GM19023 (cell line): Measurements from ENCODE around the gene ICAM4.

ENCODE experiments used
- ATAC-seq: cut with Tn5 transposase; IDR thresholded peaks from one replicate; pipeline ENCODE4 v1.9.1; 2021; ENCODE audit warnings: mild to moderate bottlenecking, moderate library complexity; ENCODE audit not compliant: unreplicated experiment

Gene ICAM4

DNA sequence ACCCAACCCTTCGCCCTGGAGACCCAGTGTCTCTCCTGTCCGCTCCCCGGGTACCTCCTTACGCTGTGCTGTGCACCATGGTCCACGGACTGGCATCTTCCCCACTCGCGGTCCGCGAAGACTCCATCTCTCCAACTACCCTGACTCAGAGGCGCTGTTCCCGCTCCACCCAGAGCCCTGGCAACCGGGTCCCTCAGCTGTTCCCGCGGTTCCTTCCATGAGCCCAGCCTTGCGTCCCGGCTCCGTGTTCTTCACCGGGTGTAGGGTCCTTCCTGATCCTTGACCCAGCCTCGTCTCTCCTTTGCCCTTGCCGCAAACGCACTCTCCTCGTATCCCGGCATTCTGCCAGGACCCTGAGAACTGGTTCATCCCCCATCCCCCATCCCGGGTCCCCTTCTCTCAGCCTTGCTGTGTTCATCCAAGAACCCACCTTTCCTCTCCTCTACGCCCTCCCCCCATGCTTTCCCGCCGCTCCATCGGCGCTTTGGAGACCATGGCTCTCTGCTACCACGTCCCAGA is 3.7 kb downstream of the ICAM4 start:
- ATAC-seq: no peak

DNA sequence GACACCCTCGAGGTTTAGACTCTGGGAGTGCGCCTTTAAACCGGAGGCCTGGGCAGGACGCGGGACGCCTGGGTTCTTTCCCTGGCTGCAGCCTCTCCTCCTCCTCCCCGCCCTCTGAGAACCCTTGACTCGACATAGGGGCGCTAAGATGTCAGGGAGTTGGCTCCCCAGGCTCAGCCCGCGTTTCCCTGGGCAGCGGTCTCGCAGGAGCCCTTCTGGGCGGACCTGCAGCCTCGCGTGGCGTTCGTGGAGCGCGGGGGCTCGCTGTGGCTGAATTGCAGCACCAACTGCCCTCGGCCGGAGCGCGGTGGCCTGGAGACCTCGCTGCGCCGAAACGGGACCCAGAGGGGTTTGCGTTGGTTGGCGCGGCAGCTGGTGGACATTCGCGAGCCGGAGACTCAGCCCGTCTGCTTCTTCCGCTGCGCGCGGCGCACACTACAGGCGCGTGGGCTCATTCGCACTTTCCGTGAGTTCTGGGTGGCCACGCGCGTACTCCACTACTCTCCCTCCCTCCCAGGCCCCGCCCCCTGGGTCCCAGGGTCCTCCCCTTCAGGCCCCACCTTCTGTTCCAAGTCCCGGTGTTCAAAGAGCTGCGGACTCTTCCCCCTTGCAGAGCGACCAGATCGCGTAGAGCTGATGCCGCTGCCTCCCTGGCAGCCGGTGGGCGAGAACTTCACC is 4.3 kb downstream of the ICAM4 start:
- no peak for ATAC-seq

DNA sequence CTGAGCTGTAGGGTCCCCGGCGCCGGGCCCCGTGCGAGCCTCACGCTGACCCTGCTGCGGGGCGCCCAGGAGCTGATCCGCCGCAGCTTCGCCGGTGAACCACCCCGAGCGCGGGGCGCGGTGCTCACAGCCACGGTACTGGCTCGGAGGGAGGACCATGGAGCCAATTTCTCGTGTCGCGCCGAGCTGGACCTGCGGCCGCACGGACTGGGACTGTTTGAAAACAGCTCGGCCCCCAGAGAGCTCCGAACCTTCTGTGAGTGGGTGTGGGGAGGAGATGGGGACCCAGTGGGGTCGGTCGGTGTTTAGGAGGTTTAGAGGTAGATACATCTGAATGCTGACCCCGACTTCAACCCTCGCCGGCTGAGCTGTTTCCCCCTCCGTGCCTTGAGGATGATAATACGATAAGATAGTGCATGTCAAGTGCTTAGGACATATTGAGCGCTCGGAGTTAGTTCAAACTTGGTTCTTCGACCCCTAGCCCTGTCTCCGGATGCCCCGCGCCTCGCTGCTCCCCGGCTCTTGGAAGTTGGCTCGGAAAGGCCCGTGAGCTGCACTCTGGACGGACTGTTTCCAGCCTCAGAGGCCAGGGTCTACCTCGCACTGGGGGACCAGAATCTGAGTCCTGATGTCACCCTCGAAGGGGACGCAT is 4.9 kb downstream of the ICAM4 start:
- no peak for ATAC-seq

DNA sequence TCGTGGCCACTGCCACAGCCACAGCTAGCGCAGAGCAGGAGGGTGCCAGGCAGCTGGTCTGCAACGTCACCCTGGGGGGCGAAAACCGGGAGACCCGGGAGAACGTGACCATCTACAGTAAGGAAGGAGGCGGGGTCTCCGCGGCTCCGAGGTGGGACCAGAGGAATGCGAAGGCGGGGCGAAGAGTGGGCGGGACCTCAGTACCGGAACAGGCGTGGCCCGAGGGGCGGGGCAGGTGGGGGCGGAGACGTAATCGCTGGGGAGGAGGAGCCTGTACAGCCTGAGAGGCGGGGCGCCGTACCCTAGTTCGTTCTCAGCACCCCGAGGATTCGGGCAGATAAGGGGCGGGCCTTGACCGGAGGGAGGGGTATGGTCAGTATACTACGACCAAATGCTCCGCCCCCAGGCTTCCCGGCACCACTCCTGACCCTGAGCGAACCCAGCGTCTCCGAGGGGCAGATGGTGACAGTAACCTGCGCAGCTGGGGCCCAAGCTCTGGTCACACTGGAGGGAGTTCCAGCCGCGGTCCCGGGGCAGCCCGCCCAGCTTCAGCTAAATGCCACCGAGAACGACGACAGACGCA is 5.5 kb downstream of the ICAM4 start:
- ATAC-seq: no peak

DNA sequence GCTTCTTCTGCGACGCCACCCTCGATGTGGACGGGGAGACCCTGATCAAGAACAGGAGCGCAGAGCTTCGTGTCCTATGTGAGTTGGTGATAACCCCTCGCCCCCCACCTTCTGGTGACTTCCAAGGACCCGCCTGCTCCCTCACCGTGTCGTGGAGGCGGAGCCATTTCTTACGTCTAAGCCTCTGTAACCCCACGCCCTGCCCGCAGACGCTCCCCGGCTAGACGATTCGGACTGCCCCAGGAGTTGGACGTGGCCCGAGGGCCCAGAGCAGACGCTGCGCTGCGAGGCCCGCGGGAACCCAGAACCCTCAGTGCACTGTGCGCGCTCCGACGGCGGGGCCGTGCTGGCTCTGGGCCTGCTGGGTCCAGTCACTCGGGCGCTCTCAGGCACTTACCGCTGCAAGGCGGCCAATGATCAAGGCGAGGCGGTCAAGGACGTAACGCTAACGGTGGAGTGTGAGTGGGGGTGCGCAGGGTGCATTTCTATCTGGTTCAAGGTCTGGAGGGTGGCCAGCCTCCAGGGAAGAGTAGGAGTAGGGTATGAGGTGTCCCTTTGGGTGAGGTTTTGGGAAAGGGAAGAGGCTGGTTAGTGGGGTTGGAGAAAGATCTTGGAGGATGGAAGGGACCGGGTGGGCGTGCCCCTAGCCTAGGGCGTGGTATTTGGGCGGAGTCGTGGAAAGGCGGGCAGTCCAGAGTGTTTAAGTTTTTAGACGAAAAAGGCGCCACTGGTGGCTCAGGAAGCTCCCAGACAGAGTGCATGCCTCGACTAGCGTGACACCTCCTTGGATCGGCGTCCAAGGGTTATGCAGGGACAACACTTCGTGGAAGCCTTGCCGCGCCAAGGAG is 6.3 kb downstream of the ICAM4 start:
- no peak for ATAC-seq

DNA sequence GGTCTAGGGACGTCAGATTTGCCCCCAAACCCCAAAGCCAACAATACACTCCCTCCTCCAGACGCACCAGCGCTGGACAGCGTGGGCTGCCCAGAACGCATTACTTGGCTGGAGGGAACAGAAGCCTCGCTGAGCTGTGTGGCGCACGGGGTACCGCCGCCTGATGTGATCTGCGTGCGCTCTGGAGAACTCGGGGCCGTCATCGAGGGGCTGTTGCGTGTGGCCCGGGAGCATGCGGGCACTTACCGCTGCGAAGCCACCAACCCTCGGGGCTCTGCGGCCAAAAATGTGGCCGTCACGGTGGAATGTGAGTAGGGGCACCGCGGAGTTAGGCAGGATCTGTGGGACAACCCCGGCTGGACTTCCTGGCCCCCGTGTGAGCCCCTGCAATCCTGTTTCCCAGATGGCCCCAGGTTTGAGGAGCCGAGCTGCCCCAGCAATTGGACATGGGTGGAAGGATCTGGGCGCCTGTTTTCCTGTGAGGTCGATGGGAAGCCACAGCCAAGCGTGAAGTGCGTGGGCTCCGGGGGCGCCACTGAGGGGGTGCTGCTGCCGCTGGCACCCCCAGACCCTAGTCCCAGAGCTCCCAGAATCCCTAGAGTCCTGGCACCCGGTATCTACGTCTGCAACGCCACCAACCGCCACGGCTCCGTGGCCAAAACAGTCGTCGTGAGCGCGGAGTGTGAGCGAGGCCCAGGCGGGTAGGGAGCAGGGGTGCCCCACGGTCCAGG is 7.0 kb downstream of the ICAM4 start:
- ATAC-seq: no peak

DNA sequence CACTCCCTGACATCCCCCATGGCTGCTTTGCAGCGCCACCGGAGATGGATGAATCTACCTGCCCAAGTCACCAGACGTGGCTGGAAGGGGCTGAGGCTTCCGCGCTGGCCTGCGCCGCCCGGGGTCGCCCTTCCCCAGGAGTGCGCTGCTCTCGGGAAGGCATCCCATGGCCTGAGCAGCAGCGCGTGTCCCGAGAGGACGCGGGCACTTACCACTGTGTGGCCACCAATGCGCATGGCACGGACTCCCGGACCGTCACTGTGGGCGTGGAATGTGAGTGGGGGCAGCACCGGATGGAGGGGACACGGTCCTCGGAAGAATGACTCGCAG is 7.6 kb downstream of the ICAM4 start:
- no peak for ATAC-seq

DNA sequence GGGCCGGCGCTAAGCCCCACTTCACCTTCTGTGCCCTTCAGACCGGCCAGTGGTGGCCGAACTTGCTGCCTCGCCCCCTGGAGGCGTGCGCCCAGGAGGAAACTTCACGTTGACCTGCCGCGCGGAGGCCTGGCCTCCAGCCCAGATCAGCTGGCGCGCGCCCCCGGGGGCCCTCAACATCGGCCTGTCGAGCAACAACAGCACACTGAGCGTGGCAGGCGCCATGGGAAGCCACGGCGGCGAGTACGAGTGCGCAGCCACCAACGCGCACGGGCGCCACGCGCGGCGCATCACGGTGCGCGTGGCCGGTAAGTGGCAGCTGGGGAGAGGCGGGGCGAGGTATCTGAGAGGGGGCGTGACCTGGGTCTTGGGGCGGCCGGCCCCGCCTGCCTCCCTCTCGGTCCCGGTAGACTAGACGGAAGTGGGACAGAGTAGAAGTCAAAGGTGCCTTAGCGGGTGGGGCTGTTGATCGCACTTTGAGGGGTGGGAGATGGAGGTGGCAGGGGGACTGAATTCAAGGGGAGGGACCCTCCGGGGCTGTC is 8.6 kb downstream of the ICAM4 start:
- ATAC-seq: peak; percentile 46

DNA sequence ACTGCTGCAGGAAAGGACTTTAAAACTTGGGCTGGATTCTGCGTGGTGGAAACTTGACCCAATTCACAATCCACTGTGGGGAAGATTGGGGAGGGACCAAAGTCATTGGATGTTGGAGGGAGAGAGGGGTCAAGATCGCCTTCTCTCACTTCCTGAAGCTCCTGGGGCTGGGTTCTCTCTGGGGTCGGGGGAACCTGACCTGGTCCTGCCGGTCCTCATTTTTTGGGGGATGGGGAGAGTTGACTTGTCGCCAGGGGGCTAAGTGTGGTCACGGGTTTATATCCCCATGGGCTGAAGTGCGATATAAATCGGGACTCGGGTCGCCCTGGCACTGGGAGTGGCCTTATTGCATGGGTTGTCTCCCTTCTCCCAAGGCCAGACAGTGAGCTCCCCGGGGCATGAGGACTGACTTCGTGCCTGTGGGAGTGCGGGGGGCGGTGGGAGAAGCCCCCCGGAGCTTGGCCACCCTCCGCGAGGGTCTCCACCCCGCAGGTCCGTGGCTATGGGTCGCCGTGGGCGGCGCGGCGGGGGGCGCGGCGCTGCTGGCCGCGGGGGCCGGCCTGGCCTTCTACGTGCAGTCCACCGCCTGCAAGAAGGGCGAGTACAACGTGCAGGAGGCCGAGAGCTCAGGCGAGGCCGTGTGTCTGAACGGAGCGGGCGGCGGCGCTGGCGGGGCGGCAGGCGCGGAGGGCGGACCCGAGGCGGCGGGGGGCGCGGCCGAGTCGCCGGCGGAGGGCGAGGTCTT is 9.3 kb downstream of the ICAM4 start:
- no peak for ATAC-seq

DNA sequence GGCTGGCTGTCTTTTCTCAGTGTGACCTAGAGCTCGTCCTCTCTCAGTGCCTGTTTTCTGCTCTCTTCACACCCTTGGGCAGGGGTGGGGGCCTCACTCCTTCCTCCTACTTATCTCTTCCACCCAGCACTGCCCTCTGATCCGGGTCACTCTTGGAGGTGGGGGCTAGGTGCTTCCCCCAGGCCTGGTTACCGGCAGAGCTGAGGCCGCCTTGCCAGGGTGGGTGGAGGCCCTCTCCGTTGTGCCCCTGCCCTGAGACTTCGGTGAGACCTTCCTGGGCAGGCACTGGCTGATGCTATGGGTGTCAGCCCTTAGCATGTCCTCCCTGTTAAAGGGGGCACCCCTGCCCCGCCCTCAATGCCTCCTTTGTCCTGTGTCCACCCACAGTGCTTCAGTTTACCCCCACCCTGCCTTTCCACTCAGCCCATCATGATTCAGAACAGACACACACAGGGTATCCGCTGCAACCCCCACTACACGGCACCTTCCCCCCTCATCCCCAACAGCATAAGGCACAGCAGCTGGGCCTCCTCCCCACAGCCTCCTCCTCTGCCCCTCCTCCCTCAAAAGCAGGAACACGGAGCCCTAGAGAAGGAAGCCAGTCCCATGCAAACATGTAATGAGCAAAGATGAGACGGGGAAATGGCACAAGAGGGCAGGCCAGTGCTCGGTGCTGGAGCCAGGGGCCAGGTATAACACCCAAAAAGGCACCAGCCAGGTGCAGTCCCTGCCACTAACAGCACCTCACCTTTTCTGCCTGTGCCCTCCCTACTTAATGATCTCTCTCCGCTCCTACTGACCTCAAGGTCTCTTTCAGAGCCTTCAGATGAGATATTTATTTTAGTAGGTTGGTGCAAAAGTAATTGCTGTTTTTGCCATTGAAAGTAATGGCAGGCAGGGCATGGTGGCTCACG is 13.0 kb downstream of the ICAM4 start:
- ATAC-seq: no peak

DNA sequence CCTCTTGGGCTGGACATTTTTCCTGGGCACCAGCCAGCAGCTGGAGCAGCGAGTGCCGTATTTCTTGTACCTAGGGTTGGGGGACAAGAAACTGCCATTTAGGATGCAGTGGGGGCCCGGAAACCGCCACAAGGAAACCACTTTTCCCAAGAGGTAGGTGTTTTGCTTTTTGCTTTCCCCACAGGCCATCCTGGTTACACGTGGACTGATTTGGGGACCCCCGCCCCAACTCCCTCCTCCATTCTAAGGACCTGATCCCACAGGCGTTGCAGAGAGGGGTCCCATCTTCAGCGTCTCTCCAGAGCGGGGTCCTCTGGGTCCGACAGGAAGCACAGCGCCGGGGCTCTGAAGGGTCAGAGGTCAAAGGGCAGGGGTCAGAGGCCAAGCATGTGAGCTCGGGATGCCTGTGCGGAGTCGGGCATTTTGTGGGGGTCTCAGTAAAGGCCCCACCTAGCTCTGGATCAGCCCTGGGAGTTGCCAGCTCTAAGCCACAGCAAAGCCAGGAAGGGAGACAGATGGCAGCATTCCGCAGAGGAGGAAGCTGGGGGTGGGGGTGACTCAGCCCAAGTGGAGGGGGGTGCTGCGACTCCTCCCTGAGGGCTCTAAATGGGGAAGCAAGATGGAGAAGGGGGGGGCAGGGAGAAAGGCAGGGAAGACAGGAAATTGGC is 18.5 kb downstream of the ICAM4 start:
- ATAC-seq: no peak

DNA sequence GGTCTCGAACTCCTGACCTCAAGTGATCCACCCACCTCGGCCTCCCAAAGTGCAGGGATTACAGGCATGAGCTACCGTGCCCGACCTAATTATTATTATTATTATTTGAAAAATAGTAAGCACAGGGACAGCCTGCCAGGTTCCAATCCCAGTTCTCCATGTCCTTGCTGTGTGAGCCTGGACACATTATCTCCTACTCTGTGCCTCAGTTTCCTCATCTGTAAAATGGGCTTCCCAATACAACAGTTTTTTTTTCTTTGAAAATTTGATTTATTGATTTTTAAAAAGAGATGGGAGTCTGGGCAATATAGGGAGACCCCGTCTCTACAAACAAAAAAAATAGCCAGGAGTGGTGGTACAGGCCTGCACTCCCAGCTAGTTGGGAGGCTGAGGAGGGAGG is 19.6 kb downstream of the ICAM4 start:
- no peak for ATAC-seq

DNA sequence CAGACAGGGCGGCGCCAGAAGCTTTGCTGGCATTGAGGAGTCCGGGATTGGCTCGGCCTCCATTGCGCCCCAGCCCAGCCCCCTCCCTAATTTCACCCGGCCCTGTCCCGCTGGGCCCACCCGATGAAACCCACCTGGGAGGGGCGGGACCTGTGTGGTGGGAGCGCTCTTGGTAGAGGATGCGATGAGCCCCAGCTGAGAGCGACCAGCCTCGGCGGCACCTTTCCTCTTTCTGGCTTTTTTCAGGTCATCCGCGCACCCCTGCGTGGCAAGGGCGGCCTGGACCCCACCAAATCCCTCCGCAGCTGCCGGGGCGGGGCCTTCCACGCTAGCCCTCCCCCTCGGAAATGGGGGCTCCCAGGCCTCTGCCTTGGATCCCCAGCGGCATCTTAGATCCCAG is 22.7 kb downstream of the ICAM4 start, which contains the start of gene ZGLP1:
ZGLP1 (minus strand) TSS at position 393 of the 400 bp plus-strand sequence.
- ATAC-seq: no peak

DNA sequence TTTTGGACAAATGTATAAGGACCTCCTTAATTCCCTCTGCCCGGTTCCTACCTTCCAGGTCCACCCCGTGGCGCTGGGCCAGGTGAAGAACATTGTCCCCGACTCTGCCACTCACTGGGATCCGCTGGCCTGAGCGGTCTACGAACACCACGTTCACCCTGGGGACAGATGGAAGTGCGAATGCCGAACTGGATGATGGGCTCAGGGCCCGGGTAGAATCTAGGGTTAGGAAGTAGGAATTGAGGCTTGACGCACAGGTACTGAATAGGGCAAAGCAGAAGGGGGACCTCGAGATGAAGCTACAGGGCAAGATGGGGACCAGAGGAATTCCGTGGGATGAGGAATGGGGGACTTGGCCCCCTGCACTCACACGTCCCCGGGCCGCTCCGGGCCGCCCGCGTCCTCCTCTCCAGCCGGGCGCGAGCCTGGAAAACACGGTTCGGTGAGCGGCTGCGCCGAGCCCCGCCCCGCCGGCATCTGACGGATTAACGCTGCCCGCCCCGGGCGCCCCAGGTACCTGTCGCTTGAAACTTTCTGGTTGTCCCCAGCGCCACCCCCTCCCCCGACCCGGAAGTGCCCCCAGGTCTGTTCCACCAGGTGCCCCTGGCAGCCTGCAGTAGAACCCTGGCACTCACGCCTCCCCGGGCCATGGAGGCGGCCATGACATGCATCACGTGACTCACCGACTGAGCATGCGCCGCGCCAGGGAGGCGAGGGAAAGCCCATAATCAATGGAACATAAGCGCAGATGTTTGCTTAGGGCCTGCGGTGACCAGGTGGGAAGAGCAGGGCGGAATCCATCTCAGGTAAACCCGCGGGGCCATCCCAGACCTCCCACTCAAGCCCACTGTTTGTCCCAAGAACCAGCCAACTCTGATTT is 28.8 kb downstream of the ICAM4 start, which contains the start of gene FDX2:
FDX2 (minus strand) TSS at position 681 of the 880 bp plus-strand sequence; CDS start at position 662, 19 bp downstream.
- no peak for ATAC-seq

DNA sequence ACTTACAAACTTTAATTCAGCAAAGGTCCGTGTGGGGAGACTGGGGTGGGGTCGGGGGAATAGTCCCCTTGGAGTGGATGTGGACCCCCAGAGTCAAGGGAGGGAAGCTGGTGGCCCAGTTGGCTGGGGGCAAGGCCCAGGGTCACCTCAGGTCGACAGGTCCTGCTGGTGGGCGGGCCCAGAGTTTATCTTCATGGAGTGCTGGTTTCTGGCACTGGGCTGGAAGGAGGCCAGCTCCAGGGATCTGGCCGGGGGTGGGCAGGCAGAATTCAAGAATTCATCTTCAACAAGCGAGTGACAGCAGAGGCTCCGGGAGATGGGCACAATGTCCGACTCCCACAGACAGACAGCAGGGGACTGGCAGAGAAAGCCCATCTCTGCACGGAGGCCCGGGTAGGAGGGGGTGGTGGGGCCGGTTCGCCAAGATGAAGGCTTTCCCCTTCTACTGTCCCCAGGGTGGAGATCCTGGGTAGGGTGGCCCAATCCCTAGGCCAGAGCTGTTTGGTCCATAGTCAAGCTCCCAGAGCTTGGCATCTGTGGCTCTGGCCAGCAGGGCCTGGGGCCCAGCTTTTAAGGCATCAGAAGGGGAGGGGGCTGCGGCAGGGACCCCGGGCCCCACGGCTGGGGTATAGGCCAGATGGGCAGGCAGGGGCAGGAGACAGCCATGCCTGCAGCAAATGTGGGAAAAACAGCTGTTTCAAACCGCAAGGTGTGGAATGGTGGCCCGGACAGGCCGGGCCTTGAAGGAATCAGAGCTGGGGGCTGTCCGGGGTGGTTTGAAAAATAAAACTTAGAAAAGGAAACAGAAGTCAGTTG is 29.7 kb downstream of the ICAM4 start:
- no peak for ATAC-seq
